ENCODE measurements around the gene KLHL17.

The KLHL17 gene

DNA sequence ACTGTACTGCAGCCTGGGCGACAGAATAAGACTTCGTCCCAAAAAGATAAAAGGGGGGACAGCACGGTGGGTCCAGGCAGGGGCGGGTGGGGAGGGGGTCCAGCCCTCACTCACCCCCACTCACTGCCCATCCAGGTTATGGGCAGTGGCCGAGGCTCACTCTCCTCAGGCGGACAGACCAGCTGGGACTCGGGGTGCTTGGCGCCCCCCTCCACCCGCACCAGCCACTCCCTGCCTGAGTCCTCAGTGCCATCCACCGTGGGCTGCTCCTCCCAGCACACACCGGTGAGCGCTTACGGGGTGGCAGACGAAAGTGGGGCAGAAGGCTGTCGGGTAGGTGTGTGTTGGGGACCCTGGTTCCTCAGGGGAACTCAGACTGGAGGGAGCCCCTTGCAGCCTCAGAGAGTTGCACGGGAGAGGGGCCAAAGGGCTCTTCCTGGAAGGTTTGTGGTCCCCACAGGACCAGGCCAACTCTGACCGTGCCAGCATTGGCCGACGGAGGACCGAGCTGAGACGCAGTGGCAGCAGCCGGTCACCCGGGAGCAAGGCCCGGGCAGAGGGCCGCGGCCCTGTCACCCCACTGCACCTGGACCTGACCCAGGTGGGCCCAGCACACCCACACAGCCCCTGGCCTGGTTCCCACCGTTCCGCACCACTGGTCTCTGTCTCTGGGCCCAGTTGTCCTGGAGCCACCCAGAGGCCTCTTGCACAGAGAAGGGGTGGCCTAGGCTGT is 12.5 kb downstream of the KLHL17 start:
- H3K36me3 ChIP-seq (ENCODE audit: control insufficient read depth, low read length), result no peaks in the 10 kb centered on the region
- no peaks in the 10 kb centered on the region for H3K79me2 ChIP-seq (ENCODE audit: control insufficient read depth, low read length)
- H3F3A ChIP-seq (ENCODE audit: control insufficient read depth, insufficient read depth), result no peaks in the 10 kb centered on the region; the same call in 1 of the 2 replicates
- H3K9me3 ChIP-seq (ENCODE audit: control insufficient read depth, insufficient read depth, low read length), result no peaks in the 10 kb centered on the region; the same call in 1 of the 2 replicates
- no peak overlapping the region for H3K27ac ChIP-seq (ENCODE audit: low read depth, low read length)
- no peaks in the 10 kb centered on the region for H3K27me3 ChIP-seq (ENCODE audit: control insufficient read depth, low read length)
- TF ChIP-seq EZH2phosphoT487 (IDR thresholded peaks at IDR 0.05; ENCODE audit: borderline replicate concordance, low read length), result no peak
- TF ChIP-seq, protein P1, sequence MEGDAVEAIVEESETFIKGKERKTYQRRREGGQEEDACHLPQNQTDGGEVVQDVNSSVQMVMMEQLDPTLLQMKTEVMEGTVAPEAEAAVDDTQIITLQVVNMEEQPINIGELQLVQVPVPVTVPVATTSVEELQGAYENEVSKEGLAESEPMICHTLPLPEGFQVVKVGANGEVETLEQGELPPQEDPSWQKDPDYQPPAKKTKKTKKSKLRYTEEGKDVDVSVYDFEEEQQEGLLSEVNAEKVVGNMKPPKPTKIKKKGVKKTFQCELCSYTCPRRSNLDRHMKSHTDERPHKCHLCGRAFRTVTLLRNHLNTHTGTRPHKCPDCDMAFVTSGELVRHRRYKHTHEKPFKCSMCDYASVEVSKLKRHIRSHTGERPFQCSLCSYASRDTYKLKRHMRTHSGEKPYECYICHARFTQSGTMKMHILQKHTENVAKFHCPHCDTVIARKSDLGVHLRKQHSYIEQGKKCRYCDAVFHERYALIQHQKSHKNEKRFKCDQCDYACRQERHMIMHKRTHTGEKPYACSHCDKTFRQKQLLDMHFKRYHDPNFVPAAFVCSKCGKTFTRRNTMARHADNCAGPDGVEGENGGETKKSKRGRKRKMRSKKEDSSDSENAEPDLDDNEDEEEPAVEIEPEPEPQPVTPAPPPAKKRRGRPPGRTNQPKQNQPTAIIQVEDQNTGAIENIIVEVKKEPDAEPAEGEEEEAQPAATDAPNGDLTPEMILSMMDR (IDR thresholded peaks at IDR 0.05; ENCODE audit: low read depth, low read length, poor library complexity, severe bottlenecking), result no peak
- no peaks in the 10 kb centered on the region for H3K9me2 ChIP-seq (replicated peaks; ENCODE audit: control insufficient read depth, low read length)
- peaks cover 3% of the 10 kb centered on the region; the same call in 1 of the 2 replicates for H3K4me1 ChIP-seq (ENCODE audit: control insufficient read depth, low read length)
- no peaks in the 10 kb centered on the region for H4K20me1 ChIP-seq (ENCODE audit: control insufficient read depth, insufficient read depth, low read depth, low read length)
- H3K4me2 ChIP-seq (ENCODE audit: low read length), result no peak overlapping the region
- no peak overlapping the region for H3K4me3 ChIP-seq (ENCODE audit: low read length)

DNA sequence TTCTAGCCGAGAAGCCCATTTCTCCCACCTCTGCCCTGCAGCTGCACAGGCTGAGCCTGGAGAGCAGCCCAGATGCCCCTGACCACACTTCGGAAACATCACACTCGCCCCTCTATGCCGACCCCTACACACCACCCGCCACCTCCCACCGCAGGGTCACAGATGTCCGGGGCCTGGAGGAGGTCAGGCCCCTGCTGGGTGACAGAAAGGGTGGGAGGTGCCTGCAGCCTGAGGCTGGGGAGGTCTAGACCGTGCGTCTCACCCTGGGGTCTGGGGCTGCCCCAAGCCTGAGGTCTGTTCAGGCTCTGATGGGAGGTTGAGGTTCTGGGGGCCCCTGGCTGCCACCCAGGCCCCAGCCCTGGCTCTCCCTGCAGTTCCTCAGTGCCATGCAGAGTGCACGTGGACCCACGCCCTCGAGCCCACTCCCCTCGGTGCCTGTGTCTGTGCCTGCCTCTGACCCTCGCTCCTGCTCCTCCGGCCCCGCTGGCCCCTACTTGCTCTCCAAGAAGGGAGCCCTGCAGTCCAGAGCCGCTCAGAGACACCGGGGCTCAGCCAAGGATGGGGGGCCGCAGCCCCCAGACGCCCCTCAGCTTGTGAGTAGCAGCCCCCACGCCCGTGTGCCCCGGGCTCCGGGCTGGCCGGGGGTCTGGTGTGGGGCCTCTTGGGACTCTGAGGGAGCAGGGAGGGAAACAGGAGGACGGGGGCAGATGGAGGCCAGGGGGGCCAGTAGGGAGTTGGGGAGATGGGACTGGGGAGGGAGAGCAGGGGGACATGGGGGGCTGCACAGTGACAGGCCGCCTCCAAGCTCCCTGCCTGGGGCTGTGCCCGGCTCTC is 13.3 kb downstream of the KLHL17 start:
- no peak overlapping the region for H3K27ac ChIP-seq (ENCODE audit: low read depth, low read length)
- peaks cover 3% of the 10 kb centered on the region; the same call in 1 of the 2 replicates for H3K4me1 ChIP-seq (ENCODE audit: control insufficient read depth, low read length)
- TF ChIP-seq, protein P1 (IDR thresholded peaks at IDR 0.05; ENCODE audit: low read depth, low read length, poor library complexity, severe bottlenecking), result no peak
- no peak for TF ChIP-seq EZH2phosphoT487 (IDR thresholded peaks at IDR 0.05; ENCODE audit: borderline replicate concordance, low read length)
- H3F3A ChIP-seq (ENCODE audit: control insufficient read depth, insufficient read depth), result no peaks in the 10 kb centered on the region; the same call in 1 of the 2 replicates
- H3K9me2 ChIP-seq (replicated peaks; ENCODE audit: control insufficient read depth, low read length), result no peaks in the 10 kb centered on the region
- H3K79me2 ChIP-seq (ENCODE audit: control insufficient read depth, low read length), result no peaks in the 10 kb centered on the region
- no peak overlapping the region for H3K4me3 ChIP-seq (ENCODE audit: low read length)
- no peaks in the 10 kb centered on the region for H3K36me3 ChIP-seq (ENCODE audit: control insufficient read depth, low read length)
- H3K27me3 ChIP-seq (ENCODE audit: control insufficient read depth, low read length), result no peaks in the 10 kb centered on the region
- no peaks in the 10 kb centered on the region; the same call in 1 of the 2 replicates for H3K9me3 ChIP-seq (ENCODE audit: control insufficient read depth, insufficient read depth, low read length)
- no peak overlapping the region for H3K4me2 ChIP-seq (ENCODE audit: low read length)
- H4K20me1 ChIP-seq (ENCODE audit: control insufficient read depth, insufficient read depth, low read depth, low read length), result no peaks in the 10 kb centered on the region

DNA sequence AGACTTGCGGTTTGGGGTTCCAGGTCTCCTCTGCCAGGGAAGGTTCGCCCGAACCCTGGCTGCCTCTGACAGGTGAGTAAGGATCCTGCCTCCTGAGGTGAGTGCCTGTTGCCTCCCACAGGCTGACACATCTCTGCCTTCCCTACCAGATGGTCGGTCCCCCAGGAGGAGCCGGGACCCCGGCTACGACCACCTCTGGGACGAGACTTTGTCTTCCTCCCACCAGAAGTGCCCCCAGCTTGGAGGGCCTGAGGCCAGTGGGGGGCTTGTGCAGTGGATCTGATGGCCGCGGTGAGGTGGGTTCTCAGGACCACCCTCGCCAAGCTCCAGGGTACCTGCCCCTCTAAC is 13.9 kb downstream of the KLHL17 start:
- Histone ChIP-seq H3K27ac (ENCODE audit: low read depth, low read length) (no peak overlapping the region), H3K4me1 (ENCODE audit: control insufficient read depth, low read length) (peaks cover 3% of the 10 kb centered on the region; the same call in 1 of the 2 replicates), H4K20me1 (ENCODE audit: control insufficient read depth, insufficient read depth, low read depth, low read length) (no peaks in the 10 kb centered on the region), H3K27me3 (ENCODE audit: control insufficient read depth, low read length) (no peaks in the 10 kb centered on the region), H3K9me2 (replicated peaks; ENCODE audit: control insufficient read depth, low read length) (no peaks in the 10 kb centered on the region), H3K9me3 (ENCODE audit: control insufficient read depth, insufficient read depth, low read length) (no peaks in the 10 kb centered on the region; the same call in 1 of the 2 replicates), H3F3A (ENCODE audit: control insufficient read depth, insufficient read depth) (no peaks in the 10 kb centered on the region; the same call in 1 of the 2 replicates), H3K36me3 (ENCODE audit: control insufficient read depth, low read length) (no peaks in the 10 kb centered on the region), H3K79me2 (ENCODE audit: control insufficient read depth, low read length) (no peaks in the 10 kb centered on the region), H3K4me3 (ENCODE audit: low read length) (no peak overlapping the region), H3K4me2 (ENCODE audit: low read length) (no peak overlapping the region)
- no peak for TF ChIP-seq EZH2phosphoT487 (IDR thresholded peaks at IDR 0.05; ENCODE audit: borderline replicate concordance, low read length)
- TF ChIP-seq, protein P1 (IDR thresholded peaks at IDR 0.05; ENCODE audit: low read depth, low read length, poor library complexity, severe bottlenecking), result no peak
